Natural killer cell (primary cell): ENCODE measurements around the gene TP53RK. TPM values are rescaled to one million over a fixed set of nuclear protein-coding genes. Genes with fewer than 3 reads are reported as not detected.

ENCODE experiments used
- ATAC-seq, 3 donors: fragments of 150-1000 bp in 2 of 3; fragments of 200-7000 bp in 1 of 3; cut with Tn5 transposase; 1 replicate in 1 of 3; 2 replicates in 2 of 3; pipeline ENCODE4 v1.10.0; 2021; ENCODE audit warnings: mild to moderate bottlenecking in 2 of 3, moderate library complexity in 2 of 3
- DNase-seq, 2 donors: peaks; one replicate each; pipeline versions ENCODE4 v3.0.0 to v3.0.0-alpha.2; 2013 to 2021; ENCODE audit warnings: mixed read lengths in 1 of 2
- H3K27ac ChIP-seq: one replicate; pipeline ENCODE4 v1.5.1; 2013; ENCODE audit warnings: mild to moderate bottlenecking, low read length
- H3K27me3 ChIP-seq: one replicate; pipeline ENCODE4 v1.6.1; 2013; ENCODE audit warnings: low read length; ENCODE audit not compliant: control insufficient read depth, insufficient read depth
- H3K36me3 ChIP-seq: one replicate; pipeline ENCODE4 v1.6.1; 2013; ENCODE audit warnings: low read length; ENCODE audit not compliant: control insufficient read depth, insufficient read depth
- H3K4me1 ChIP-seq: one replicate; pipeline ENCODE4 v1.6.1; 2013; ENCODE audit warnings: low read length; ENCODE audit not compliant: control insufficient read depth, insufficient read depth
- H3K4me3 ChIP-seq: one replicate; pipeline ENCODE4 v1.5.1; 2013; ENCODE audit warnings: low read length
- H3K9me3 ChIP-seq: one replicate; pipeline ENCODE4 v1.6.1; 2013; ENCODE audit warnings: low read length; ENCODE audit not compliant: control insufficient read depth, insufficient read depth
- H3K27ac Mint-ChIP-seq, 2 donors: one replicate each; pipeline ENCODE4 v1.8.0; 2022; ENCODE audit warnings: mild to moderate bottlenecking in 2 of 2, mixed read lengths in 2 of 2, moderate library complexity in 1 of 2
- H3K27me3 Mint-ChIP-seq, 2 donors: one replicate each; pipeline ENCODE4 v1.8.0; 2022; ENCODE audit warnings: low read depth in 2 of 2, mixed read lengths in 2 of 2
- H3K36me3 Mint-ChIP-seq: one replicate; pipeline ENCODE4 v1.8.0; 2022; ENCODE audit warnings: mixed read lengths
- H3K4me1 Mint-ChIP-seq, 2 donors: one replicate each; pipeline ENCODE4 v1.8.0; 2022; ENCODE audit warnings: mixed read lengths in 2 of 2
- H3K4me3 Mint-ChIP-seq: one replicate; pipeline ENCODE4 v1.8.0; 2022; ENCODE audit warnings: mild to moderate bottlenecking, moderate library complexity, mixed read lengths
- H3K9me3 Mint-ChIP-seq, 2 donors: one replicate each; pipeline ENCODE4 v1.8.0; 2022; ENCODE audit warnings: mixed read lengths in 2 of 2
- WGBS: methylation state at CpG from one replicate; pipeline ENCODE4 v1.1.7; 2013; ENCODE audit warnings: missing lambda C conversion rate; ENCODE audit not compliant: insufficient coverage; 5-methylcytosine and 5-hydroxymethylcytosine counted together
- intact Hi-C: fragments of 100-400 bp; cut with micrococcal nuclease; formaldehyde crosslinking; loops from one replicate; pipeline ENCODE4 v1.14.2; 2022
- total RNA-seq, 4 donors: library from RNA; stranded (reverse); fragments of 120-200 nt in 1 of 4; gene quantifications; one replicate each; pipeline versions ENCODE4 v1.2.3 to v1.2.4, GENCODE V29; 2013 to 2022
- TF ChIP-seq, protein P1 (sequence below): fragments of 200-600 bp; IDR thresholded peaks from one replicate; pipeline ENCODE4 v1.8.0; 2022; ENCODE audit warnings: antibody characterized with exemption

The TP53RK gene
- total RNA-seq, 3 donors from 2014 or later (not counting 1 experiment from before 2014, with no cell fraction given): 5.0 to 10.4 (median 7.8) TPM

GRCh38 chr20:46673394-46674252 is 15.6 kb downstream of the TP53RK start:
- Histone ChIP-seq H3K27me3 (no peaks in the 10 kb centered on the region), H3K36me3 (no peaks in the 10 kb centered on the region), H3K4me3 (no peak overlapping the region), H3K27ac (no peak overlapping the region), H3K4me1 (no peaks in the 10 kb centered on the region), H3K9me3 (peaks cover 4% of the 10 kb centered on the region)
- Mint-ChIP-seq H3K4me3 (no peak overlapping the region), H3K9me3 (no peaks in the 10 kb centered on the region), H3K4me1 (no peaks in the 10 kb centered on the region), H3K27me3 (no peaks in the 10 kb centered on the region), H3K36me3 (no peaks in the 10 kb centered on the region), H3K27ac (no peak overlapping the region)
- ATAC-seq: no peak
- DNase-seq: no peak
- TF ChIP-seq, protein P1, sequence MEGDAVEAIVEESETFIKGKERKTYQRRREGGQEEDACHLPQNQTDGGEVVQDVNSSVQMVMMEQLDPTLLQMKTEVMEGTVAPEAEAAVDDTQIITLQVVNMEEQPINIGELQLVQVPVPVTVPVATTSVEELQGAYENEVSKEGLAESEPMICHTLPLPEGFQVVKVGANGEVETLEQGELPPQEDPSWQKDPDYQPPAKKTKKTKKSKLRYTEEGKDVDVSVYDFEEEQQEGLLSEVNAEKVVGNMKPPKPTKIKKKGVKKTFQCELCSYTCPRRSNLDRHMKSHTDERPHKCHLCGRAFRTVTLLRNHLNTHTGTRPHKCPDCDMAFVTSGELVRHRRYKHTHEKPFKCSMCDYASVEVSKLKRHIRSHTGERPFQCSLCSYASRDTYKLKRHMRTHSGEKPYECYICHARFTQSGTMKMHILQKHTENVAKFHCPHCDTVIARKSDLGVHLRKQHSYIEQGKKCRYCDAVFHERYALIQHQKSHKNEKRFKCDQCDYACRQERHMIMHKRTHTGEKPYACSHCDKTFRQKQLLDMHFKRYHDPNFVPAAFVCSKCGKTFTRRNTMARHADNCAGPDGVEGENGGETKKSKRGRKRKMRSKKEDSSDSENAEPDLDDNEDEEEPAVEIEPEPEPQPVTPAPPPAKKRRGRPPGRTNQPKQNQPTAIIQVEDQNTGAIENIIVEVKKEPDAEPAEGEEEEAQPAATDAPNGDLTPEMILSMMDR: no peak
- intact Hi-C loops: no loop called here
- 89% methylated on average over 8 of the region's 11 CpGs for WGBS

DNA sequence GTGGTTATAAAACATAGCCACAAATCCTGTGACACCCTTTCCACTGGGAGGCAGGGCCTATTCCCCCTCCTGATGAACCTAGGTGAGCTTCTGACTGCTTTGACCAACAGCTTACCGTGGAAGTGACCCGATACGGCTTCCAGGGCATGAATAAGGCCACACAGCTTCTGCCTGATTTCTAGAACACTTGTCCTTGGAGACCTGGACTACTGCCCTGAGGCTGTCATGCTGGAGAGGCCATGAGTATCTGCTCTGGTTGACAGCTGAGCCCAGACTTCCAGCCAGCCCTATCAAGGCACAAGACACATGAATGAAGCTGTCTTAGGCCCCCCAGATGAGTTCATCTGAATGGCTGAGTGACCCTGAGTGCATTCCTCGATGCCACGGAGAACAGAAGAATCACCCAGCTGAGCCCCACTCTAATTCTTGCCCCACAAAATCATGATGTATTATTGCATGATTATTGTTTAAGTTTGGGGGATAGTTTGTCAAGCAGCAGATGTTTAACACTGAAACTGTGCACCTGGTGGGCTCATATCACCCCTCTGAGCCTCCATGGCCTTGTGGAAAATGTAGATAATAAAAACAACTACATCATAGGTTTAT is 16.6 kb downstream of the TP53RK start:
- 99% methylated on average over 5 of the region's 5 CpGs for WGBS
- Histone ChIP-seq H3K9me3 (peaks cover 4% of the 10 kb centered on the region), H3K4me3 (no peak overlapping the region), H3K27me3 (no peaks in the 10 kb centered on the region), H3K36me3 (no peaks in the 10 kb centered on the region), H3K4me1 (no peaks in the 10 kb centered on the region), H3K27ac (no peak overlapping the region)
- intact Hi-C loops: no loop called here
- Mint-ChIP-seq H3K27me3 (no peaks in the 10 kb centered on the region), H3K27ac (no peak overlapping the region), H3K36me3 (no peaks in the 10 kb centered on the region), H3K9me3 (no peaks in the 10 kb centered on the region), H3K4me1 (no peaks in the 10 kb centered on the region), H3K4me3 (no peak overlapping the region)
- TF ChIP-seq, protein P1: no peak
- no peak for DNase-seq
- ATAC-seq: no peak

DNA sequence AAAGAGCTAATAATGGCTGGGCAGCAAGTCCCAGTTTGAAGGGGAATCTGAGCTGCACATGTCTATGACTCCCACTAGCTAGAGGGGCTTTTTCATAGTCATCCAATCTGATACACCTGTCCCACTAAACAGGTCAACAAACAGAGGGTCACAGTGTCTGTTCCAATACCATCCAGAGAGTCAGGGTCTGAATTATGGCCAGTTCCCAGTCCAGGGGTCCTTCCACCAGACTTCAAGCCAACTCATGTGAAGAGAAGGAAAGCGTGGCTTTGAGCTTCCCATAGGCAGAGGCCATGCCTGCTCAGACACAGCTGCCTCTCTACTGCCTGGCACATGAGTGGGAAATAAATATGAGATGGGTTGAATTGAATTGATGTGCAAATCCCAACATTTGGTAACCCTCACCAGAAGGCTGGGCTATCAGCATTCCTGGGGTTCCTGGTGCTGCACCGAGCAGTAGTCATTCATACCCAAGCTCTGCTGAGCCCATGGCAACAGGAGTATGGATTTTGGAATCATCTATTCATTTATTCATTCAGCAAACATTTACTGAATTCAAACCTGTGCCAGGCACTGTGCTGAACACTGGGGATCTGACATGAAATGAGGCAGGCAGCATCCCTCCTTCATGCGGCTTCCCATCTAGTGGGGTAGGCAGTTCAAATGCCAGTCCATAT is 17.2 kb downstream of the TP53RK start:
- Mint-ChIP-seq H3K9me3 (no peaks in the 10 kb centered on the region), H3K4me1 (no peaks in the 10 kb centered on the region), H3K4me3 (no peak overlapping the region), H3K27ac (no peak overlapping the region), H3K36me3 (no peaks in the 10 kb centered on the region), H3K27me3 (no peaks in the 10 kb centered on the region)
- no peak overlapping the region for H3K27ac ChIP-seq
- H3K4me1 ChIP-seq: no peaks in the 10 kb centered on the region
- H3K27me3 ChIP-seq: no peaks in the 10 kb centered on the region
- DNase-seq: no peak
- WGBS: 93% methylated on average over 3 of the region's 3 CpGs
- H3K9me3 ChIP-seq: peaks cover 4% of the 10 kb centered on the region
- ATAC-seq: no peak
- TF ChIP-seq, protein P1: no peak
- no peaks in the 10 kb centered on the region for H3K36me3 ChIP-seq
- H3K4me3 ChIP-seq: no peak overlapping the region
- intact Hi-C loops: no loop called here
